NCI-H2227 (cell line): ENCODE results near the gene KDM5A.
"Not testable (repeated sequence)": the region's sequence is repeated elsewhere in the genome, so short reads cannot be mapped to it uniquely, and the experiment has no call there.

Source experiments
- DNase-seq: peaks from one replicate; lab custom pipeline; 2025; ENCODE audit not compliant: unreplicated experiment; lab: John Stamatoyannopoulos, UW

KDM5A gene

GRCh38 chr12:334125-334524, 55.0 kb downstream of the KDM5A start:
- no peak for DNase-seq

GRCh38 chr12:332581-333205, 56.4 kb downstream of the KDM5A start:
- no peak for DNase-seq

- DNase-seq: no peak
These were observed 57.8 kb downstream of the KDM5A start for GRCh38 chr12:331287-331686.

- DNase-seq: no peak
These were observed 63.2 kb downstream of the KDM5A start for GRCh38 chr12:325906-326305.

GRCh38 chr12:323507-323906, 65.6 kb downstream of the KDM5A start:
- DNase-seq: no peak

GRCh38 chr12:321606-322326, 67.4 kb downstream of the KDM5A start:
- no peak for DNase-seq

GRCh38 chr12:318759-319515, 70.2 kb downstream of the KDM5A start:
- DNase-seq: no peak

GRCh38 chr12:308511-308910, 80.6 kb downstream of the KDM5A start:
- DNase-seq: no peak

- DNase-seq: no peak
These were observed 81.7 kb downstream of the KDM5A start for GRCh38 chr12:307406-307805.

- DNase-seq: no peak
These were observed 84.3 kb downstream of the KDM5A start for GRCh38 chr12:304805-305204.

GRCh38 chr12:302766-303165, 86.4 kb downstream of the KDM5A start:
- not testable (repeated sequence) for DNase-seq

- DNase-seq: not testable (repeated sequence)
These were observed 89.0 kb downstream of the KDM5A start for GRCh38 chr12:300166-300565.

- DNase-seq: not testable (repeated sequence)
These were observed 89.6 kb downstream of the KDM5A start for GRCh38 chr12:299511-299910.

- DNase-seq: not testable (repeated sequence)
These were observed 91.1 kb downstream of the KDM5A start for GRCh38 chr12:298059-298458.

- no peak for DNase-seq
These were observed 94.0 kb downstream of the KDM5A start for GRCh38 chr12:295132-295531.

GRCh38 chr12:293199-293598, 95.9 kb downstream of the KDM5A start:
- DNase-seq: no peak

GRCh38 chr12:292186-292585, 96.9 kb downstream of the KDM5A start:
- DNase-seq: no peak

GRCh38 chr12:291153-291723, 97.9 kb downstream of the KDM5A start:
- DNase-seq: no peak

- no peak for DNase-seq
These were observed 100.4 kb downstream of the KDM5A start for GRCh38 chr12:288687-289086.

- no peak for DNase-seq
These were observed 102.4 kb downstream of the KDM5A start for GRCh38 chr12:286531-287300.

GRCh38 chr12:278046-278445, 111.1 kb downstream of the KDM5A start:
- no peak for DNase-seq
